Nephron (organoid): ENCODE data around the gene MED26.

Experiments used
- H3K27ac Mint-ChIP-seq, 3 experiments: 2 replicates each; pipeline ENCODE4 v1.8.0; 2020; ENCODE audit warnings: mixed read lengths in 3 of 3, mild to moderate bottlenecking in 2 of 3, moderate library complexity in 1 of 3
- H3K27me3 Mint-ChIP-seq: 2 replicates; pipeline ENCODE4 v1.8.0; 2021; ENCODE audit warnings: low read depth, mild to moderate bottlenecking, moderate library complexity, mixed read lengths
- H3K36me3 Mint-ChIP-seq: 2 replicates; pipeline ENCODE4 v1.8.0; 2020; ENCODE audit warnings: low read depth, mixed read lengths
- H3K4me1 Mint-ChIP-seq: 2 replicates; pipeline ENCODE4 v1.8.0; 2020; ENCODE audit warnings: mixed read lengths
- H3K4me3 Mint-ChIP-seq, 3 experiments: 2 replicates each; pipeline ENCODE4 v1.8.0; 2020; ENCODE audit warnings: mild to moderate bottlenecking in 3 of 3, mixed read lengths in 3 of 3, moderate library complexity in 2 of 3
- H3K9me3 Mint-ChIP-seq: 2 replicates; pipeline ENCODE4 v1.8.0; 2020; ENCODE audit warnings: mixed read lengths
- CTCF ChIP-seq, 3 experiments: fragments of 200-600 bp; sonication (generic); IDR thresholded peaks; one replicate each; pipeline ENCODE4 v1.5.0; 2021; ENCODE audit warnings: antibody characterized with exemption in 3 of 3; ENCODE audit not compliant: unreplicated experiment in 3 of 3

MED26 gene

GRCh38 chr19:16575861-16576689, 51.9 kb downstream of the MED26 start:
- Mint-ChIP-seq H3K27me3 (no peaks in the 10 kb centered on the region), H3K9me3 (no peaks in the 10 kb centered on the region), H3K4me3 (peak overlapping the region; percentile 9 to 67 (median 44)), H3K4me1 (peaks cover 42% of the 10 kb centered on the region), H3K27ac (no peak overlapping the region), H3K36me3 (peaks cover 20% of the 10 kb centered on the region)
- no peak for TF ChIP-seq CTCF (IDR thresholded peaks at IDR 0.05; ENCODE audit: unreplicated experiment in 3 of 3)

DNA sequence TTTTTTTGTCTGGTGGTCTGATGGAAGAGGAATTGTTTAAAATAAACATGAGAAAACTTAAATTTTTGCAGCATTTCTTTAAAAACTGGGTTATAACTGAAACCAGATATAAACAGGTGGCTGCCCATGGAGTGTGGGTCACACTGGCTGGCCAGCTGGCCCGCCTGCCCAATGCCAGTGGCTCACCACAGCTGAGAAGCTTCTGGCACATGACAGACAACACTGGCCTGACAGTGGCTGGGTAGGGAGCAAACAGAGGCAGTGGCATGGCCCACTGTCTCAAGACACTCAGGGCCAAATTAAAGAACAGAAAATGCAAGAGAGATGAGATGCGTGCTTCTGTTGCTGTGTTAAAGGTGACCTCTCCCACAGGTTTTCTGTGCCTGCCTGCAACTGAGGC, 52.7 kb downstream of the MED26 start:
- H3K4me3 Mint-ChIP-seq, result peak overlapping the region in 2 of 3 experiments; percentile 58 to 92
- peaks cover 20% of the 10 kb centered on the region for H3K36me3 Mint-ChIP-seq
- no peaks in the 10 kb centered on the region for H3K9me3 Mint-ChIP-seq
- TF ChIP-seq CTCF (IDR thresholded peaks at IDR 0.05; ENCODE audit: unreplicated experiment in 3 of 3), result no peak
- H3K27me3 Mint-ChIP-seq, result no peaks in the 10 kb centered on the region
- H3K27ac Mint-ChIP-seq, result peak overlapping the region in 2 of 3 experiments; percentile 16 to 34
- H3K4me1 Mint-ChIP-seq, result peaks cover 44% of the 10 kb centered on the region

DNA sequence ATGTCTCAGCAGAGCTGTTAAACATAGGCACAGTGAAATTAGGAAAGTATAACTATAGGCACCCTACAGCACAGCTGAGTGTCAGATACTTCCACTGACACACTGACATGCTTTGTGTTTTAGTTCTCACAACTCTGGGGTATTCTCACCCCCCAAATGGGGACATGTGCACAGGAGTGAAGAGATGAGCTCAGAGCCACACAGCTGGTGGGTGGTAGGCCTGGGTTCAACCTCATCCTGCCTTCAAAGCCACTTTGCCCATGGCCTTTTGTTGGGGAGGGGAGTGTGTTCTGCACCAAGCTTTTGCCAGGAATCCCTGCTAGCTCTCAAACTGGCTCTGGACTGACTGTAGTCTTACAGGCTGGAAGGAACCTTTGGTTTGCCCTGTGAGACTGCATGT, 54.1 kb downstream of the MED26 start:
- Mint-ChIP-seq H3K9me3 (no peaks in the 10 kb centered on the region), H3K27me3 (no peaks in the 10 kb centered on the region), H3K4me3 (peak overlapping the region; percentile 77 to 94 (median 92)), H3K36me3 (peaks cover 24% of the 10 kb centered on the region), H3K4me1 (peaks cover 44% of the 10 kb centered on the region), H3K27ac (peak overlapping the region in 2 of 3 experiments; percentile 4 to 44)
- TF ChIP-seq CTCF (IDR thresholded peaks at IDR 0.05; ENCODE audit: unreplicated experiment in 3 of 3), result no peak

DNA sequence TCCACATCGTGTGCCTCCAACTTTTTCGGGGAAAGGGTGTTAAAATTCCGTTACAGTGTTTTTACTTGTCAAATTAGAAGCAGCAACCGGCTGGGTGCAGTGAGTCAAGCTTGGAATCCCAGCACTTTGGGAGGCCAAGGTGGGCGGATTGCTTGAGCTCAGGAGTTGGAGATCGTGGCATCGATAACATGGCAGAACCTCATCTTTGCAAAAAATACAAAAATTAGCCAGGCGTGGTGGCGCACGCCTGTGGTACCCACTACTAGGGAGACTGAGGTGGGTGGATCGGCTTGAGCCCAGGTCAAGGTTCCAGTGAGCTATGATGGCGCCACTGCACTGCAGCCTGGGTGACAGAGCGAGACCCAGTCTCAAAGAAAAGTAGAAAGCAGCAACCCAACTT, 54.7 kb downstream of the MED26 start:
- H3K27me3 Mint-ChIP-seq, result no peaks in the 10 kb centered on the region
- peak overlapping the region; percentile 92 to 95 (median 94) for H3K4me3 Mint-ChIP-seq
- H3K36me3 Mint-ChIP-seq, result peaks cover 22% of the 10 kb centered on the region
- peaks cover 44% of the 10 kb centered on the region for H3K4me1 Mint-ChIP-seq
- peak overlapping the region; percentile 80 to 94 (median 93) for H3K27ac Mint-ChIP-seq
- no peak for TF ChIP-seq CTCF (IDR thresholded peaks at IDR 0.05; ENCODE audit: unreplicated experiment in 3 of 3)
- H3K9me3 Mint-ChIP-seq, result no peaks in the 10 kb centered on the region

DNA sequence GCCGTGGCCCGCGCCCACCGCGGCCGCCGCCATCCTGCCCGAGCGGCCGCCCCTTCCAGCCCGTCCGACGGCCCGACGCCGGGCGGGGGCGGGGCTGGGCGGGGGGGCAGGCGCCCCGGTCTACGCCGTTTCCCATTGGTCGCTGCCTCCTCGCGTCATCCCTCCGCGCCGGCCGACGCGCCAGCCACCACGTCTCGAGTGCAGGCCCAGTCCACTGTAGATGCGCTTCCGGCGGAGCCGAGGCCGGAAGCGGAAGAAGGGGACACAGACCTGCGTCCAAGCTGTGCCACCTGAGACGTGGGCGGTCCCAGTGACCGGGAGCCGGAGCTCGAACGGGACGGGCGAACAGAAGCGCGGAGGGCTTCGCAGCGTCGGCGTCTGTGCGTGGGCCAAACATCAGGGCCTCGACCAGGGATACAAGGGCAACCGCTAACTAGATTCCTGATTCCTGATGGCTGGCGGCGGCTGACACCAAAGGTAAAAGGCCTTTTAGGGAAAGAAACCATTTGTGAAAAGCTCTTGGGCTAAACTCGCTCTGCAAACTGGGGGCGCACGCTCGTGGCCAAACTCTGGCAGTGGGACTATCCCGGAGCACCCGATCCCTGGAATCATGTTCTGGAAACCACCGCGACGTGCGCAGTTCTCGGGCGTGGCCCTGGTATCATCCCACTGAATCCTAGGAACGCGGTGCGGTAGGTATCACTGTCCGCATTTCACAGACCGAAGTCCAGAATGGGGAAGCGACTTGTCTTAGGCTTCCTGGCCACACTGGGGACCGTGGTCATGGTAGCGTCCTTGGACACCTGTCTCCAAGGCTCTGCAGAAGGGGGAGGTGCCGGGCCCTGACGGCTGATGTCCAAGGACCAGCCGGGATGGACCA, 55.4 kb downstream of the MED26 start, which contains the start of gene SLC35E1:
SLC35E1 (minus strand) TSS at position 84 of the 880 bp plus-strand sequence; CDS start at position 33, 51 bp downstream.
- H3K4me3 Mint-ChIP-seq, result peak within 1 kb of the TSS; percentile 92 to 95 (median 94)
- peaks cover 44% of the 10 kb centered on the region for H3K4me1 Mint-ChIP-seq
- H3K27ac Mint-ChIP-seq, result peak within 1 kb of the TSS; percentile 80 to 94 (median 93)
- no peaks in the 10 kb centered on the region for H3K27me3 Mint-ChIP-seq
- no peaks in the 10 kb centered on the region for H3K9me3 Mint-ChIP-seq
- H3K36me3 Mint-ChIP-seq, result peaks cover 26% of the 10 kb centered on the region
- no peak for TF ChIP-seq CTCF (IDR thresholded peaks at IDR 0.05; ENCODE audit: unreplicated experiment in 3 of 3)
